GM18867 (cell line): ENCODE data around the gene NEDD8.

ENCODE experiments used
- ATAC-seq: cut with Tn5 transposase; IDR thresholded peaks from one replicate; pipeline ENCODE4 v1.9.1; 2021; ENCODE audit warnings: mild to moderate bottlenecking, moderate library complexity; ENCODE audit not compliant: unreplicated experiment

Gene NEDD8

DNA sequence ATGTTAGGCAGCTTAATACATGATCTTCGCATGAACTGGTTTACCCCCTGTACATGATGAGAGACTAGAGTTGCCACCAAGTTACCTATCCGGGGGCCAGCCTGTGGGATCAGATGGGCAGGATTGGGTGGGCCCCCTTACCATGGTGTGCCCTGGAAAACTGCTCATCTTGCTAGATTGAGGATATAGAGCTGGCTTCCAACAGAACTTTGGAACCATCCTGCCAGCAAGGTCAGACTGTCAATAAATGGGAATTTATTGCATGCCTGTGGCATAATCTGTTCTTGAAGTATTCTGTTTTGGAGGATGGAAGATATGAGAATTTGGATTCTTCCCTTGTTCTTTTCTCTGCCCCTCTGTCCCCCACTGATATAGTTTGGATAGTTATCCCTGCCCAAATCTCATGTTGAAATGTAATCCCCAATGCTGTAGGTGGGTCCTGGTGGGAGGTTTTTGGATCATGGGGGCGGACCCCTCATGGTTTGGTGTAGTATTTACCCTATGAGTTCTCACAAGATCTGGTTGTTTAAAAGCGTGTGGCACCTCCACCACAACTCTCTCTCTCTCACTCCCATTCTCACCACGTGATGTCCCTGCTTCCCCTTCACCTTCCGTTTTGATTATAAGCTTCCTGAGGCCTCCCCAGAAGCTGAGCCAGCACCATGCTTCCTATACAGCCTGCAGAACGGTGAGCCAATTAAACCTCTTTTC, 33.2 kb downstream of the NEDD8 start:
- no peak for ATAC-seq

- ATAC-seq: no peak
These were observed 35.1 kb downstream of the NEDD8 start for GRCh38 chr14:24197056-24197450.

GRCh38 chr14:24196071-24197055, 35.8 kb downstream of the NEDD8 start:
- ATAC-seq: peak; percentile 24

GRCh38 chr14:24195186-24196070, 36.7 kb downstream of the NEDD8 start, which contains the start of gene TM9SF1:
Gene TM9SF1 (minus strand): TSS chr14:24195441. CDS start chr14:24195019, 422 bp downstream.
- ATAC-seq: peak; percentile 81

DNA sequence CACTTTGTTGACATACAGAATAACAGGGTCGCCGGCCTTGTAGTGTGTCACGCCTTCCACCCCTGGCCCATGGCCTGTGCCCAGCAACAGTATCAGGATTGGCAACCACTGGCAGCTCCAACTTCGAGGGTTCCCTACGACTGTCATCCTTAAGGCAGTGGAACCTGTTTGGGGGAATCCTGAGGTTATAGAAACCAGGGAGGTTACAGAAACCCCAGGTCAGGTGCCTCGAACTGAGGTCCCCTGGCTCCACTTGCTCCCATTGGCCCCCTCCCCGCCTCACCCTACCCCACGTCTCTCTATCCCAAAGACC, 37.3 kb downstream of the NEDD8 start:
- no peak for ATAC-seq

- no peak for ATAC-seq
These were observed 37.8 kb downstream of the NEDD8 start for GRCh38 chr14:24194186-24194872.

- no peak for ATAC-seq
These were observed 39.2 kb downstream of the NEDD8 start for GRCh38 chr14:24192933-24193332.

DNA sequence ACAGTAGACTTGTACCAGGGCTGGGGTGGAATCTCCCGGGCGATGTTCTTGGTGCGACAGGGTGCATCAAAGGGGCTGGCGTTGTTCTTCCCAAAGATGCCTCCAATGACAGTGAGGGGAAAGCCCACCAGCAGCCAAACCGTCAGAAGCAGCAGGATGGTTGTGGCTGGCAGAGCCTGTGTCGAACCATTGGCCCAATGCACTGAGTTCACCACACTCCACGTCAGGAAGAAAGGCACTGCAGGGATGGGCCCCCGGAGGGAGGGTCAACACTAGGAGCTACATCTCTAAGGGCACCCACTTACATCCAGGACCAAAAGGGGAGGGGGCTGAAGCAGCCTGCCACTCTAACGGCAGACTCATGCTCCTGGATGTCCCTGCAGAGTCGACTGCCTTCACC, 41.8 kb downstream of the NEDD8 start:
- no peak for ATAC-seq

DNA sequence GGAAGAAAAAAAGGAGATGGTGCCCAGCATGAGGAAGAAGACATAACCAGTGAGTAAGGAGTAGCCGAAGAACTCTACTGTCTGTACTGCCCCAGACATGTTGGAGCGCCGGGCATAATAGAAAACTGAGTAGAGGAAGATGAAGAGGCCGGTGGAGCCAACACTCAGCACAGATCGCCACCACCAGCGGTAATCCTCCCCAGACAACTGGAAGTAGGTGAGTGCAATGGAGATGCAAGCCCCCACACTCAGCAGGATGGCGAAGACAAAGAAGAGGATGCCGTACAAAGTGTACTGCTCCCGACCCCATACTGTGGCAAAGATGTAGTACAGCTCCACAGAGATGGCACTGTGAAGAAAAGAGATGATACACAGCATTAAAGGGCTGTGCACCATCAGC, 42.7 kb downstream of the NEDD8 start:
- ATAC-seq: no peak

GRCh38 chr14:24189059-24189375, 43.1 kb downstream of the NEDD8 start:
- ATAC-seq: no peak

GRCh38 chr14:24188251-24189058, 43.7 kb downstream of the NEDD8 start, which contains the start of gene IPO4:
Gene IPO4 (minus strand): TSS chr14:24188816. CDS start chr14:24188787, 29 bp downstream.
- ATAC-seq: peak; percentile 89

GRCh38 chr14:24187539-24187915, 44.6 kb downstream of the NEDD8 start:
- ATAC-seq: no peak

- ATAC-seq: no peak
These were observed 45.2 kb downstream of the NEDD8 start for GRCh38 chr14:24186831-24187538.

DNA sequence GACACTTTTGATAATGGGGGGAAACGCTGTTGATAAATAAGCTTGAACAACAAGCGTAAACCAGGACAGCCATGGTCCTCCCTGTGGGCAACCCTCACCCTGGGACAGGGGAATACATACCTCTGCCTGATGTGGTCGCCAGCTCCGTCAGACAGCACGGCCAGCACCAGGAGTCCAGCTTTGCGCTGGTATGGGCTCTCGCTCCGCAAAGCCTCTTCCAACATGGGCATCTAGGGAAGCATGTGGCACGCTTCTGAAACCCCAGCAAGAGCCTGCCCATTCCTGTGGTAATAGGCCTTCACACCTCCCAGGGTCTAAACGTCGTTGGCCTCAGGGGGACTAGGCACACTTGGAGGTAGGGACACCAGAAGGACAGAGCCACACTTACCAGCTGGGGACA, 46.4 kb downstream of the NEDD8 start:
- no peak for ATAC-seq

- no peak for ATAC-seq
These were observed 47.1 kb downstream of the NEDD8 start for GRCh38 chr14:24185026-24185425.

DNA sequence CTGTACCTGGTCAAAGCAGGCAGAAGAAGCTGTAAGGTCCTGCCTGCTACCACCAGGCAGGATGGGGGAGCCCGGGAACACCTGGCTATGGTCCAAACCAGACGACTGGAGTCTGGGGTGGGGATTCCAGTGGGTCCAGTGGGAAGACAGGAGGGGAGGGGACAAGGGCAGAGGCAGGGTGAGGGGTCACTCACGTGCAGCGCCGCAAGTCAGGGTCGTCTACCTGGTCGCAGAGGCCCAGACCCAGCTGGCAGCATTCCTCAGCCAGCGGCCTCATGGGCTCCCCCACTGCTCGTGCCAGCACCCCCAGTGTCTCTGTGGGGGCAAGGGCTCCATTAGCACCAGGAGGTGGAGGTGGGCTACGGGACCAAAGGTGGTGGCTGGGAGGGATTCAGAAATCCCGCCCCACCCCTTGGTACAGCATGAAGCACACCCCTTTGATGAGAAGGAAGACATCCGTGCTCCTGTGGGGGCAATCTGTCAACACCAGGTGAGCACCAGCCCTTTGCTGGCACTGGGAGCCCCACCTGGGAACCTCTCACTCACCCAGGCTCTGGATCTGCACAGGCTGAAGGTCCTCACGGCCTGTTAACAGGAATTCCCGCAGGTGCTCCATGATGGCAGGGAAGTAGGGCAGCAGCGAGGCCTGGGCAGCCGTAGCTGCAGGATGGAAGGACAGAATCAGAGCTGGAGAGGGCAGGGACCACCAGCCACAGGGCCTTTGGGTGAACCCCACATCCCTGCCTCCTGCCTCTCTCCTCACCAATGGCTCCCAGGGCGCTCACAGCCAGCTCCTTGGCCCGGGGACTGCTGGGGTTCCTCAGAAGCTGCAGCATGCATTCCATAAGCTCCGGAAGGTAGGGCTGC, 47.8 kb downstream of the NEDD8 start:
- no peak for ATAC-seq

DNA sequence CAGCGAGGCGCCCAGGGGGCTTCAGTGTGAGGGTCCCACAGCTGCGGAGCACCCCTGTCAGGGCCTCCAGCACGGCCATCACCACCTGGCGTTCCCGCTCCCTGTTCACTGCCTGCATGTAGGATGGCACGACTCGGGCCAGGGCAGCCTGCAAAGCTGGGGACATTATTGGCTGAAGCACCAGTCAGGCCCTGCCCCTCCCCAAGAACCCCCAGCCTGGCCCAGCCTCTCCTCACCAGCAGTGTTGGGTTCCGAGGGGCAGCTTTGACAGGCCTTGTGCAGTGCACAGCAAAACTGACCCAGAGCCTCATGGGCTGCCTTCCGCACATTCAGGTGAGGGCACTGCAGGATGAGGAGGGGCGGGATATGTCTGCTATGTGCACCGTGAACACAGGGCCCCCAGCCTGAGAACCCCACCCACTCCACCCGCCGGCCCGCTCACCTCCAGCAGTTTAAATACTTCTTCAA, 49.1 kb downstream of the NEDD8 start:
- no peak for ATAC-seq
